HEK293 (cell line): ENCODE measurements around the gene MDFI.
A peak's percentile ranks its signal among the peaks of the same experiment; 100 is the strongest.

Experiments used
- CTCF ChIA-PET: fragments of 350-600 bp; formaldehyde crosslinking; extraction: SDS; loops from one replicate; lab custom pipeline; 2021; ENCODE audit warnings: antibody characterized with exemption; lab: Yijun Ruan, JAX
- POLR2A ChIA-PET: fragments of 300-600 bp; formaldehyde crosslinking; extraction: SDS; loops from one replicate; lab custom pipeline; 2020; ENCODE audit warnings: antibody characterized with exemption, inconsistent platforms; lab: Yijun Ruan, JAX
- H3K27ac ChIP-seq: fragments of 200-500 bp; sonication (Bioruptor generic); 2 replicates; pipeline ENCODE4 v1.5.1; 2014; ENCODE audit warnings: low read depth, low read length, control low read depth, inconsistent platforms; ENCODE audit errors: extremely low read depth
- H3K36me3 ChIP-seq, 2 experiments: fragments of 200-500 bp in 1 of 2; sonication (Bioruptor generic) in 1 of 2; 1 replicate in 1 of 2; 2 replicates in 1 of 2; pipeline ENCODE4 v1.5.1; 2014 to 2017; ENCODE audit warnings: inconsistent platforms in 2 of 2, low read length in 2 of 2; ENCODE audit not compliant: control insufficient read depth in 2 of 2, insufficient read depth in 1 of 2
- H3K4me1 ChIP-seq: fragments of 200-500 bp; sonication (Bioruptor generic); 2 replicates; pipeline ENCODE4 v1.5.1; 2014; ENCODE audit warnings: mild to moderate bottlenecking, low read length, inconsistent platforms; ENCODE audit not compliant: control insufficient read depth, insufficient read depth
- H3K4me3 ChIP-seq: 2 replicates; pipeline ENCODE4 v1.5.1; 2011; ENCODE audit warnings: low read depth, mild to moderate bottlenecking, control low read depth, low read length, moderate library complexity
- H3K9me3 ChIP-seq: fragments of 200-500 bp; sonication (Bioruptor generic); 2 replicates; pipeline ENCODE4 v1.5.1; 2014; ENCODE audit warnings: low read depth, low read length, inconsistent platforms; ENCODE audit not compliant: control insufficient read depth, insufficient read depth
- BCL6B ChIP-seq: fragments of 450-650 bp; formaldehyde crosslinking; IDR thresholded peaks from 2 replicates; pipeline ENCODE4 v1.5.1; 2017; ENCODE audit warnings: missing biosample characterization, missing genetic modification characterization
- EGR2 ChIP-seq: fragments of 450-650 bp; formaldehyde crosslinking; IDR thresholded peaks from 2 replicates; pipeline ENCODE4 v1.5.1; 2016; ENCODE audit warnings: low read depth, missing biosample characterization, missing genetic modification characterization
- GLIS1 ChIP-seq: fragments of 450-650 bp; formaldehyde crosslinking; IDR thresholded peaks from 2 replicates; pipeline ENCODE4 v1.5.1; 2016; ENCODE audit warnings: missing biosample characterization, missing genetic modification characterization
- PRDM10 ChIP-seq: fragments of 450-650 bp; formaldehyde crosslinking; IDR thresholded peaks from 2 replicates; pipeline ENCODE4 v1.5.1; 2016; ENCODE audit warnings: missing biosample characterization, missing genetic modification characterization
- SP7 ChIP-seq: fragments of 450-650 bp; formaldehyde crosslinking; IDR thresholded peaks from 2 replicates; pipeline ENCODE4 v1.5.1; 2016; ENCODE audit warnings: missing biosample characterization, missing genetic modification characterization
- WT1 ChIP-seq: fragments of 450-650 bp; formaldehyde crosslinking; IDR thresholded peaks from 2 replicates; pipeline ENCODE4 v1.5.1; 2016; ENCODE audit warnings: missing biosample characterization, missing genetic modification characterization
- ZBTB10 ChIP-seq: fragments of 450-650 bp; formaldehyde crosslinking; IDR thresholded peaks from 2 replicates; pipeline ENCODE4 v1.5.1; 2016; ENCODE audit warnings: missing biosample characterization, missing genetic modification characterization
- ZBTB17 ChIP-seq: fragments of 450-650 bp; formaldehyde crosslinking; IDR thresholded peaks from 2 replicates; pipeline ENCODE4 v1.5.1; 2016; ENCODE audit warnings: missing biosample characterization, missing genetic modification characterization
- ZBTB8A ChIP-seq: fragments of 450-650 bp; formaldehyde crosslinking; IDR thresholded peaks from 2 replicates; pipeline ENCODE4 v1.5.1; 2016; ENCODE audit warnings: missing biosample characterization, missing genetic modification characterization
- ZFHX2 ChIP-seq: fragments of 450-650 bp; formaldehyde crosslinking; conservative IDR thresholded peaks from 2 replicates; pipeline ENCODE4 v1.5.1; 2016; ENCODE audit warnings: missing biosample characterization, missing genetic modification characterization
- ZFP69B ChIP-seq: fragments of 450-650 bp; formaldehyde crosslinking; IDR thresholded peaks from 2 replicates; pipeline ENCODE4 v1.5.1; 2016; ENCODE audit warnings: missing biosample characterization, missing genetic modification characterization
- ZIC2 ChIP-seq: fragments of 450-650 bp; formaldehyde crosslinking; IDR thresholded peaks from 2 replicates; pipeline ENCODE4 v1.5.1; 2016; ENCODE audit warnings: missing biosample characterization, missing genetic modification characterization
- ZNF140 ChIP-seq: fragments of 450-650 bp; formaldehyde crosslinking; IDR thresholded peaks from 2 replicates; pipeline ENCODE4 v1.5.1; 2016; ENCODE audit warnings: missing biosample characterization, missing genetic modification characterization
- ZNF169 ChIP-seq: fragments of 450-650 bp; formaldehyde crosslinking; IDR thresholded peaks from 2 replicates; pipeline ENCODE4 v1.5.1; 2016; ENCODE audit warnings: missing biosample characterization, missing genetic modification characterization
- ZNF223 ChIP-seq: fragments of 450-650 bp; formaldehyde crosslinking; IDR thresholded peaks from 2 replicates; pipeline ENCODE4 v1.5.1; 2016; ENCODE audit warnings: missing biosample characterization, missing genetic modification characterization
- ZNF398 ChIP-seq: fragments of 450-650 bp; formaldehyde crosslinking; IDR thresholded peaks from 2 replicates; pipeline ENCODE4 v1.5.1; 2017; ENCODE audit warnings: missing biosample characterization, missing genetic modification characterization
- ZNF621 ChIP-seq: fragments of 450-650 bp; formaldehyde crosslinking; IDR thresholded peaks from 2 replicates; pipeline ENCODE4 v1.5.1; 2017; ENCODE audit warnings: missing biosample characterization, missing genetic modification characterization
- ZNF701 ChIP-seq: fragments of 450-650 bp; formaldehyde crosslinking; IDR thresholded peaks from 2 replicates; pipeline ENCODE4 v1.5.1; 2016; ENCODE audit warnings: missing biosample characterization, missing genetic modification characterization

The MDFI gene

GRCh38 chr6:41643899-41644269, 5.6 kb downstream of the MDFI start (continued):
- no peak for TF ChIP-seq ZBTB10 (tag by site-specific recombination)

GRCh38 chr6:41644297-41644879, 6.1 kb downstream of the MDFI start:
- ChIA-PET POLR2A (no interaction called here), CTCF (interaction anchor here (1.1 kb wide), 1 partner anchor 39 kb away, joined by 4 read pairs; no protein-coding TSS in a partner anchor)
- Histone ChIP-seq H3K9me3 (no peaks in the 10 kb centered on the region), H3K27ac (no peak overlapping the region), H3K36me3 (no peaks in the 10 kb centered on the region), H3K4me3 (no peak overlapping the region), H3K4me1 (no peaks in the 10 kb centered on the region; the same call in 1 of the 2 replicates)
- TF ChIP-seq ZFP69B (tag by site-specific recombination) (no peak), BCL6B (tag by site-specific recombination) (no peak), GLIS1 (tag by site-specific recombination) (peak; percentile 32; the same call in 1 of the 2 replicates), ZNF223 (tag by site-specific recombination) (0 out of 2 replicates have a peak, but pooled peaks have one; percentile 14), ZNF140 (tag by site-specific recombination) (no peak), ZFHX2 (tag by site-specific recombination) (peak; percentile 49), ZIC2 (peak; percentile 97), PRDM10 (tag by site-specific recombination) (peak; percentile 67), SP7 (tag by site-specific recombination) (peak; percentile 73), ZBTB17 (0 out of 2 replicates have a peak, but pooled peaks have one; percentile 12), ZBTB8A (tag by site-specific recombination) (no peak), ZNF621 (no peak), WT1 (tag by site-specific recombination) (peak; percentile 69), EGR2 (tag by site-specific recombination) (peak; percentile 82), ZNF169 (tag by site-specific recombination) (no peak), ZNF701 (tag by site-specific recombination) (0 out of 2 replicates have a peak, but pooled peaks have one; percentile 24), ZNF398 (peak; percentile 90)
